H1 (cell line): ENCODE results near the gene COQ7. TPM values are rescaled to one million over a fixed set of nuclear protein-coding genes. Genes with fewer than 3 reads are reported as not detected.

ENCODE experiments used
- CTCF ChIA-PET: fragments of 300-600 bp; sonication (Branson Sonifier 250); formaldehyde crosslinking; loops from one replicate; lab custom pipeline; 2021; ENCODE audit not compliant: partially characterized antibody; lab: Charles Lee
- POLR2A ChIA-PET: fragments of 300-600 bp; sonication (Branson Sonifier 250); formaldehyde crosslinking; loops from one replicate; lab custom pipeline; 2021; ENCODE audit warnings: inconsistent platforms; ENCODE audit not compliant: partially characterized antibody; lab: Charles Lee
- DNase-seq, 2 experiments: peaks; one replicate each; pipeline versions ENCODE4 v3.0.0 to v3.0.0-alpha.2; 2010 to 2022; ENCODE audit warnings: low spot score in 2 of 2, low read depth in 1 of 2, mixed read lengths in 1 of 2
- FAIRE-seq: peaks from 2 replicates; lab custom pipeline; 2011; peaks lifted over from hg19 to GRCh38; lab: Jason Lieb, UNC
- H2AFZ ChIP-seq: 2 replicates; pipeline ENCODE4 v1.8.1; 2012; ENCODE audit warnings: low read length, inconsistent platforms
- H2AK5ac ChIP-seq: 2 replicates; pipeline ENCODE4 v1.6.1; 2013; ENCODE audit warnings: low read depth, low read length
- H2BK120ac ChIP-seq: replicated peaks from 2 replicates; pipeline ENCODE3; 2013; ENCODE audit warnings: low read depth, low read length, inconsistent platforms
- H2BK12ac ChIP-seq: 2 replicates; pipeline ENCODE4 v1.6.1; 2013; ENCODE audit warnings: low read depth, low read length
- H2BK15ac ChIP-seq: 2 replicates; pipeline ENCODE4 v1.6.1; 2013; ENCODE audit warnings: low read length
- H2BK20ac ChIP-seq: 2 replicates; pipeline ENCODE4 v1.6.1; 2013; ENCODE audit warnings: low read length
- H2BK5ac ChIP-seq: 2 replicates; pipeline ENCODE4 v1.6.1; 2013; ENCODE audit warnings: low read depth, low read length
- H3K14ac ChIP-seq: 2 replicates; pipeline ENCODE4 v1.6.1; 2013; ENCODE audit warnings: inconsistent platforms; ENCODE audit not compliant: insufficient read length
- H3K18ac ChIP-seq: 2 replicates; pipeline ENCODE4 v1.6.1; 2013; ENCODE audit warnings: low read length; ENCODE audit errors: extremely low read depth
- H3K23ac ChIP-seq: 2 replicates; pipeline ENCODE4 v1.6.1; 2013; ENCODE audit warnings: inconsistent platforms; ENCODE audit not compliant: insufficient read length
- H3K23me2 ChIP-seq: 2 replicates; pipeline ENCODE4 v1.6.1; 2013; ENCODE audit warnings: low read depth, low read length
- H3K27ac ChIP-seq: 2 replicates; pipeline ENCODE4 v1.6.1; 2011; ENCODE audit warnings: low read depth, low read length, inconsistent platforms
- H3K27me3 ChIP-seq, 4 experiments: replicated peaks in 1 of 4; 1 replicate in 1 of 4; 2 replicates in 3 of 4; pipeline versions ENCODE4 v1.6.1 to v1.8.1; 2011 to 2013; ENCODE audit warnings: low read length in 3 of 4, mild to moderate bottlenecking in 3 of 4, inconsistent platforms in 2 of 4, mixed read lengths in 2 of 4, moderate library complexity in 1 of 4; ENCODE audit not compliant: control insufficient read depth in 3 of 4, insufficient read depth in 3 of 4; ENCODE audit errors: extremely low read depth in 1 of 4
- H3K36me3 ChIP-seq, 4 experiments: 2 replicates each; pipeline versions ENCODE4 v1.6.1 to v1.8.1; 2011 to 2013; ENCODE audit warnings: mild to moderate bottlenecking in 4 of 4, low read length in 3 of 4, moderate library complexity in 2 of 4, control low read depth in 1 of 4, inconsistent platforms in 1 of 4; ENCODE audit not compliant: insufficient read depth in 4 of 4, control insufficient read depth in 2 of 4
- H3K4ac ChIP-seq: replicated peaks from 2 replicates; pipeline ENCODE3; 2013; ENCODE audit warnings: low read length, low read depth, mixed read lengths, inconsistent platforms; ENCODE audit not compliant: insufficient read length
- H3K4me1 ChIP-seq, 4 experiments: replicated peaks in 1 of 4; 1 replicate in 1 of 4; 2 replicates in 3 of 4; pipeline versions ENCODE4 v1.6.1 to v1.8.1; 2011 to 2013; ENCODE audit warnings: low read length in 3 of 4, inconsistent platforms in 2 of 4, mixed read lengths in 1 of 4; ENCODE audit not compliant: insufficient read depth in 4 of 4, control insufficient read depth in 3 of 4
- H3K4me2 ChIP-seq, 2 experiments: 2 replicates each; pipeline versions ENCODE4 v1.6.1 to v1.8.1; 2011 to 2013; ENCODE audit warnings: low read depth in 2 of 2, low read length in 2 of 2, control low read depth in 1 of 2, inconsistent platforms in 1 of 2, mild to moderate bottlenecking in 1 of 2; ENCODE audit not compliant: insufficient read depth in 1 of 2
- H3K4me3 ChIP-seq, 4 experiments: fragments of 200-600, 300-600 bp in 1 of 4; sonication (generic), shearing (Covaris generic), sonication (Bioruptor Twin) in 1 of 4; 2 replicates each; pipeline versions ENCODE4 v1.5.1 to v1.8.1; 2011 to 2016; ENCODE audit warnings: low read length in 4 of 4, low read depth in 3 of 4, control low read depth in 2 of 4, inconsistent platforms in 2 of 4, mild to moderate bottlenecking in 2 of 4, mixed read lengths in 1 of 4, moderate library complexity in 1 of 4; ENCODE audit not compliant: insufficient read depth in 2 of 4; ENCODE audit errors: extremely low read depth in 1 of 4
- H3K56ac ChIP-seq: replicated peaks from 2 replicates; pipeline ENCODE3; 2013; ENCODE audit warnings: low read depth, mild to moderate bottlenecking, mixed read lengths, low read length, inconsistent platforms; ENCODE audit not compliant: insufficient read length
- H3K79me1 ChIP-seq: 2 replicates; pipeline ENCODE4 v1.6.1; 2013; ENCODE audit warnings: low read depth, low read length, control low read depth
- H3K79me2 ChIP-seq, 2 experiments: 2 replicates each; pipeline versions ENCODE4 v1.6.1 to v1.8.1; 2012 to 2013; ENCODE audit warnings: low read length in 2 of 2, mild to moderate bottlenecking in 2 of 2, inconsistent platforms in 1 of 2; ENCODE audit not compliant: insufficient read depth in 2 of 2, control insufficient read depth in 1 of 2
- H3K9ac ChIP-seq, 4 experiments: replicated peaks in 1 of 4; 1 replicate in 1 of 4; 2 replicates in 3 of 4; pipeline versions ENCODE4 v1.6.1 to v1.8.1; 2011 to 2013; ENCODE audit warnings: low read depth in 3 of 4, low read length in 3 of 4, control low read depth in 2 of 4, mild to moderate bottlenecking in 2 of 4, moderate library complexity in 2 of 4, inconsistent platforms in 1 of 4; ENCODE audit errors: extremely low read depth in 1 of 4
- H3K9me3 ChIP-seq, 2 experiments: 2 replicates each; pipeline versions ENCODE4 v1.6.1 to v1.8.1; 2012 to 2013; ENCODE audit warnings: mild to moderate bottlenecking in 2 of 2, moderate library complexity in 2 of 2, control low read depth in 1 of 2, inconsistent platforms in 1 of 2, low read depth in 1 of 2, low read length in 1 of 2, mixed read lengths in 1 of 2; ENCODE audit not compliant: insufficient read depth in 2 of 2
- H4K20me1 ChIP-seq, 2 experiments: replicated peaks in 1 of 2; 2 replicates each; pipeline versions ENCODE3 to v1.8.1; 2011 to 2013; ENCODE audit warnings: inconsistent platforms in 2 of 2, low read length in 2 of 2, mild to moderate bottlenecking in 1 of 2; ENCODE audit not compliant: insufficient read depth in 2 of 2, control insufficient read depth in 1 of 2
- H4K5ac ChIP-seq: 2 replicates; pipeline ENCODE4 v1.6.1; 2013; ENCODE audit warnings: low read length, low read depth, mixed read lengths, inconsistent platforms; ENCODE audit not compliant: insufficient read length
- H4K8ac ChIP-seq: 2 replicates; pipeline ENCODE4 v1.8.0; 2013; ENCODE audit warnings: mild to moderate bottlenecking, moderate library complexity, low read length, inconsistent platforms; ENCODE audit not compliant: insufficient read depth; ENCODE audit errors: extremely low read depth
- H4K91ac ChIP-seq: replicated peaks from 2 replicates; pipeline ENCODE3; 2013; ENCODE audit warnings: low read length, mixed read lengths, inconsistent platforms; ENCODE audit not compliant: insufficient read length
- ATF3 ChIP-seq: IDR thresholded peaks from 2 replicates; pipeline ENCODE4 v1.6.1; 2011; ENCODE audit warnings: low read depth, mild to moderate bottlenecking, low read length; ENCODE audit not compliant: insufficient read depth
- CBX8 ChIP-seq: fragments of 300-800, 300-1000 bp; sonication (generic); IDR thresholded peaks from 2 replicates; pipeline ENCODE4 v1.7.1; 2016; ENCODE audit warnings: low read depth, low read length, borderline replicate concordance
- CREB1 ChIP-seq: IDR thresholded peaks from 2 replicates; pipeline ENCODE4 v1.6.1; 2012; ENCODE audit warnings: inconsistent platforms
- JUND ChIP-seq: IDR thresholded peaks from 2 replicates; pipeline ENCODE4 v1.6.1; 2011; ENCODE audit warnings: mild to moderate bottlenecking, improper control_type of control experiment, low read length
- MAFK ChIP-seq: IDR thresholded peaks from 2 replicates; pipeline ENCODE4 v1.6.1; 2012; ENCODE audit warnings: low read depth, mild to moderate bottlenecking, improper control_type of control experiment, low read length
- NANOG ChIP-seq: IDR thresholded peaks from 2 replicates; pipeline ENCODE4 v1.6.1; 2011; ENCODE audit warnings: low read length, low read depth, mild to moderate bottlenecking, inconsistent platforms; ENCODE audit not compliant: insufficient read depth, poor library complexity, severe bottlenecking
- SRF ChIP-seq: IDR thresholded peaks from 2 replicates; pipeline ENCODE4 v1.6.1; 2011; ENCODE audit warnings: mild to moderate bottlenecking, low read depth, low read length, moderate library complexity
- TAF7 ChIP-seq: optimal IDR thresholded peaks from 2 replicates; pipeline ENCODE3; 2011; ENCODE audit warnings: low read depth, mild to moderate bottlenecking, inconsistent platforms, low read length, moderate library complexity, borderline replicate concordance
- TBP ChIP-seq: IDR thresholded peaks from 2 replicates; pipeline ENCODE4 v1.6.1; 2011; ENCODE audit warnings: low read depth, low read length, improper control_type of control experiment
- WGBS, 2 experiments: shearing (Covaris generic) in 1 of 2; methylation state at CpG; one replicate each; pipeline versions ENCODE4 v1.1.6 to v1.1.7; 2013 to 2015; ENCODE audit warnings: low lambda C conversion rate in 2 of 2, mixed read lengths in 2 of 2, inconsistent platforms in 1 of 2, low coverage in 1 of 2, missing lambda C conversion rate in 1 of 2; ENCODE audit not compliant: insufficient replicate concordance in 2 of 2, insufficient coverage in 1 of 2, insufficient read length in 1 of 2; ENCODE audit errors: extremely low coverage in 1 of 2, missing lambda C conversion rate in 1 of 2; 5-methylcytosine and 5-hydroxymethylcytosine counted together
- polyA plus RNA-seq, 7 experiments: library from polyadenylated mRNA; depleted of rRNA in 3 of 7; stranded (reverse) in 5 of 7; unstranded in 2 of 7; fragments of >200 nt in 5 of 7; fragments of 200-250 nt in 2 of 7; gene quantifications; 1 replicate in 5 of 7; 2 replicates in 1 of 7; 4 replicates in 1 of 7; pipeline versions ENCODE4 v1.2.1 to v1.2.3, GENCODE V29; 2011 to 2013; ENCODE audit warnings: missing spikeins in 2 of 7, mixed read lengths in 2 of 7
- total RNA-seq: library from RNA; stranded (reverse); fragmentation: NEBNext Ultra II Directional; extraction: Animal tissue kit (Norgen Biotek cat#: 25700); gene quantifications from 2 replicates; pipeline ENCODE4 v1.2.1, GENCODE V29; 2021
- TF ChIP-seq, protein P1 (sequence below): IDR thresholded peaks from 2 replicates; pipeline ENCODE4 v1.6.1; 2012; ENCODE audit warnings: inconsistent platforms
- TF ChIP-seq, protein P2 (sequence below), 3 experiments: IDR thresholded peaks; 1 replicate in 2 of 3; 2 replicates in 1 of 3; pipeline versions ENCODE4 v1.5.1 to v1.6.1; 2011; ENCODE audit warnings: low read length in 3 of 3, mild to moderate bottlenecking in 3 of 3, inconsistent platforms in 2 of 3, low read depth in 1 of 3, moderate library complexity in 1 of 3; ENCODE audit not compliant: insufficient read depth in 1 of 3; ENCODE audit errors: control extremely low read depth in 1 of 3

COQ7 gene
- total and polyA plus RNA-seq, 2 of the 8 experiments (the other 6 are each of a cell fraction or from before 2014, with no cell fraction given): 7.1 to 15.2 TPM

DNA sequence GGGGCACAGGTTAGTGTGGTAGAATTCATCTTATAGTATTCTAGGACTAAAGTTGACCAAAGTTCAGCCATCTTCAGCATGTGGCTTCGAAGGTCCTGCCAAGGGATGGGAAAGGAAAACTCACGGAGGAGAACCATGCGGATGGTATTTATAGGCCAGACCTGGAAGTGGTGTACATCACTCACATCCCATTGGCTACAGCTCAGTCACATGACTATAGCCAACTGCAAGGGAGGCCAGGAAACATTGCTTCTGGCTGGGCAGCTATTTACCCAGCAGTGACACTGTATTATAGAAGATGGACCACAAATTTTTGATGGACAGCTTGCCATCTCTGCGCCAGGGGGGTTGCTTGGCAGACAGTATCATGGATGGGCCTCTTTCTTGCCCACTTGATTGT is 35.7 kb upstream of the COQ7 start:
- Histone ChIP-seq H3K27me3 (no peaks in the 10 kb centered on the region), H4K8ac (no peak overlapping the region), H3K9me3 (no peaks in the 10 kb centered on the region), H3K79me2 (no peaks in the 10 kb centered on the region), H3K36me3 (peaks cover 0 to 2% (median 0%) of the 10 kb centered on the region in 4 experiments; a peak in 1 of 8 replicates), H3K9ac (no peak overlapping the region), H3K14ac (no peak overlapping the region), H3K18ac (no peak overlapping the region), H2BK120ac (no peak overlapping the region), H4K20me1 (peaks cover 0 to 1% of the 10 kb centered on the region in 2 experiments), H3K4ac (no peak overlapping the region), H4K91ac (no peak overlapping the region), H2AFZ (no peak overlapping the region), H3K56ac (no peak overlapping the region), H2BK5ac (no peak overlapping the region), H3K23ac (no peak overlapping the region), H2AK5ac (no peak overlapping the region), H3K4me1 (no peaks in the 10 kb centered on the region), H3K79me1 (no peaks in the 10 kb centered on the region), H4K5ac (no peak overlapping the region), H2BK20ac (no peak overlapping the region), H2BK12ac (no peak overlapping the region), H3K4me3 (no peak overlapping the region), H3K4me2 (no peak overlapping the region), H3K27ac (no peak overlapping the region), H2BK15ac (no peak overlapping the region), H3K23me2 (no peaks in the 10 kb centered on the region; the same call in 1 of the 2 replicates)
- FAIRE-seq (no peak), DNase-seq (no peak)
- ChIA-PET CTCF (no interaction called here), POLR2A (no interaction called here)
- WGBS, 2 experiments: 69% methylated on average over 4 of the region's 4 CpGs; no CpG with 5 or more reads in 1 of the 2 experiments
- no peak for TF ChIP-seq ATF3
- TF ChIP-seq TBP: no peak
- TF ChIP-seq, protein P1, sequence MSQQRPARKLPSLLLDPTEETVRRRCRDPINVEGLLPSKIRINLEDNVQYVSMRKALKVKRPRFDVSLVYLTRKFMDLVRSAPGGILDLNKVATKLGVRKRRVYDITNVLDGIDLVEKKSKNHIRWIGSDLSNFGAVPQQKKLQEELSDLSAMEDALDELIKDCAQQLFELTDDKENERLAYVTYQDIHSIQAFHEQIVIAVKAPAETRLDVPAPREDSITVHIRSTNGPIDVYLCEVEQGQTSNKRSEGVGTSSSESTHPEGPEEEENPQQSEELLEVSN: no peak
- no peak for TF ChIP-seq JUND
- no peak for TF ChIP-seq CREB1
- no peak for TF ChIP-seq NANOG
- TF ChIP-seq MAFK: no peak
- no peak for TF ChIP-seq SRF
- TF ChIP-seq, protein P2, sequence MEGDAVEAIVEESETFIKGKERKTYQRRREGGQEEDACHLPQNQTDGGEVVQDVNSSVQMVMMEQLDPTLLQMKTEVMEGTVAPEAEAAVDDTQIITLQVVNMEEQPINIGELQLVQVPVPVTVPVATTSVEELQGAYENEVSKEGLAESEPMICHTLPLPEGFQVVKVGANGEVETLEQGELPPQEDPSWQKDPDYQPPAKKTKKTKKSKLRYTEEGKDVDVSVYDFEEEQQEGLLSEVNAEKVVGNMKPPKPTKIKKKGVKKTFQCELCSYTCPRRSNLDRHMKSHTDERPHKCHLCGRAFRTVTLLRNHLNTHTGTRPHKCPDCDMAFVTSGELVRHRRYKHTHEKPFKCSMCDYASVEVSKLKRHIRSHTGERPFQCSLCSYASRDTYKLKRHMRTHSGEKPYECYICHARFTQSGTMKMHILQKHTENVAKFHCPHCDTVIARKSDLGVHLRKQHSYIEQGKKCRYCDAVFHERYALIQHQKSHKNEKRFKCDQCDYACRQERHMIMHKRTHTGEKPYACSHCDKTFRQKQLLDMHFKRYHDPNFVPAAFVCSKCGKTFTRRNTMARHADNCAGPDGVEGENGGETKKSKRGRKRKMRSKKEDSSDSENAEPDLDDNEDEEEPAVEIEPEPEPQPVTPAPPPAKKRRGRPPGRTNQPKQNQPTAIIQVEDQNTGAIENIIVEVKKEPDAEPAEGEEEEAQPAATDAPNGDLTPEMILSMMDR (IDR thresholded peaks at IDR 0.05; ENCODE audit: control extremely low read depth in 1 of 3, insufficient read depth in 1 of 3, low read depth in 1 of 3, low read length in 3 of 3): no peak
- no peak for TF ChIP-seq TAF7
- no peak for TF ChIP-seq CBX8
